HL-60/S4 treated with retinoic acid at 250 ng/mL for 4 days and 3 days (cell line): ENCODE measurements around the gene DAND5.

Experiments used
- in situ Hi-C: fragments of 300-500 bp; cut with MboI; formaldehyde crosslinking; loops from 2 replicates; pipeline ENCODE4 v1.7.0; 2022; ENCODE audit warnings: low sequenced_read_pairs

DAND5 gene

DNA sequence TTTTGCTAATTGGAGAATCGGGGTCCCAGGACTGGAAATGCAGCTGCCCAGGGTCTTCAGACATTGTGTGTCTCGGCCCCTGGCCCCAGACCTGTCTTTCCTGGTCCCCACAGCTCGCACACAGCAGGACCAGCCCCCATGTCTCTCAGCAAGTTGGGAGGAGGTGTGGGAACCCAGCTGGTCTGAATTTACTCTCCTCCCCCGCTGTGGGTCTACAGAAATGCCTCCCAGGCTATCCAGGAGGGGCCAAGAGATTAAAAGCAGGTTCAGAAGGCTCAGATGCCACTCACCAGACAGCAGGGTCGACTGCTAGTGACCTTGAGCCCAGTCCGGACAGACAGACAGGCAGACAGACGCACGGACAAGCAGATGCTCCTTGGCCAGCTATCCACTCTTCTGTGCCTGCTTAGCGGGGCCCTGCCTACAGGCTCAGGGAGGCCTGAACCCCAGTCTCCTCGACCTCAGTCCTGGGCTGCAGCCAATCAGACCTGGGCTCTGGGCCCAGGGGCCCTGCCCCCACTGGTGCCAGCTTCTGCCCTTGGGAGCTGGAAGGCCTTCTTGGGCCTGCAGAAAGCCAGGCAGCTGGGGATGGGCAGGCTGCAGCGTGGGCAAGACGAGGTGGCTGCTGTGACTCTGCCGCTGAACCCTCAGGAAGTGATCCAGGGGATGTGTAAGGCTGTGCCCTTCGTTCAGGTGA lies at the start of gene DAND5:
DAND5 (plus strand) TSS at position 285 of the 697 bp plus-strand sequence; CDS start at position 370, 85 bp downstream.
- in situ Hi-C loops = no loop called here

DNA sequence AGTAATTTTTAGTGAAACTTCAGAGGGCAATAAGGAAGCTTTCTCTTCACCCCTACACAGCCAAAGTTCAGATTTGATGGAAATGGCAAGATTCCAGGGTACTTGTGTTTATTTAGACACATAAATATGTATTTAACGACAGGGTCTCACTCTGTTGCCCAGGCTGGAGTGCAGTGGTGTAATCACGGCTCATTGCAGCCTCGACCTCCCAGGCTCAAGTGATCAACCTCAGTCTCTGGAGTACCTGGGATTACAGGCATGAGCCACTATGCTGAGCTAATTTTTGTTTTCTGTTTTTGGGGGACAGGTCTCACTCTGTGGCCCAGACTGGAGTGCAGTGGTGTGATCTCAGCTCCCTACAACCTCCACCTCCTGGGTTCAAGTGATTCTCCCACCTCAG lies 48.3 kb upstream of the DAND5 start:
- in situ Hi-C loops = no loop called here

DNA sequence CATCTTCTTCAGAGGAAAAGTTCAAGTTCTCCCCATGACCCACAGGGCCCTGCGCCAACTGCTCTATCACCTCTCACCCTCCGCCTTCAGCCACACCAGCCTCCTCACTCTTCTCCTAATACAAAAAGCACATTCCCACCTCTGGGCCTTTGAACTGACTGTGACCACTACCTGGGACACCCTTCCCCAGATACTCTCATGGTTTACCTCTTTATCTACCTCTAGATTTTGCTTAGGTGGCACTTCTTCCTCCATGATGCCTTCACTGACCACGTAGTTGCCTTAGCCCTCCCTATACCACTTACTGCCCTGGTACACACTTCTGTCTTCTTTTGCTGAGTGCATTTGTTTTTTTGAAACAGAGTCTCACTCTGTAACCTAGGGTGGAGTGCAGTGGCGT lies 46.4 kb upstream of the DAND5 start:
- in situ Hi-C loops = no loop called here

GRCh38 chr19:12924621-12925310 lies 44.6 kb upstream of the DAND5 start:
- in situ Hi-C loops = no loop called here

- in situ Hi-C loops = no loop called here
These were observed 39.3 kb upstream of the DAND5 start for GRCh38 chr19:12930002-12930645.

- in situ Hi-C loops = no loop called here
These were observed 36.7 kb upstream of the DAND5 start for GRCh38 chr19:12932392-12933286.

DNA sequence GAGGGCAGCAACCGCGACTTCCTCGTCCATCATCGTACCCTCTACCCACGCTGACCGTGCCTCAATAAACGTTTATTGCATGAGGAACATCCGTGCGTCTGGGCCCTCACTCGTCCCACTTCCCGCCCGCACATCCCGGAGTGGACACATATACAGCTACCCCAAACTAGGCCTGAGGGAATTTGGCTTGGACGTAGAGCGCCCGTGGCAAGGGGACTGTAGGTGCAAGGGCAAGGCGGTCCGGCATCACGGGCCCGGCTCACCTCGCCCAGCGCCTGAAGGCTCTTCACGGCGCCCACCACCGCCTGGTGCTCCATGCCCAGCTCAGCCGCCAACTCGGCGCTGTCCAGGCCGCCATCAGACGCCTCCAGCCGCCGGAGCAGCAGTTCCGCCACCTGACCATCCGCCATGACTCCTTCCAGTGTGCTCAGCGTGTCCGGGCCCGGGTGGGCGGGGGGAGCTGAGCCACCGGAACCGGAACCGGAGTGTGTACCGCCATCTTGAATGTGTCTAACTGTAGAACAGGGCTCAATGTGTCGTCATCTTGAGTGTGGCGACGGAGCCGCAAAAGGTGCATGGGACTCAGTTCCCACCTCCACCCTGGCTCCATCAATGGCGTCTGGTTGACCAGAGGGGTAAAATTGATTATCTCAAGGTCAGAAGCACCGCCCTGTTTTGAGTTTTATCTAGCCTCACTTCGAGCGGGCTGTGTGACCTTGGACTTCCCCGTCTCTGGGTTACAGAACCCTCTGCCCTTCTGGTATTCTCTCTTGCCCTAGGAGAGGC lies 35.9 kb upstream of the DAND5 start, which contains the start of gene FARSA:
FARSA (minus strand) TSS at position 425 of the 786 bp plus-strand sequence; CDS start at position 410, 15 bp downstream.
- in situ Hi-C loops = no loop called here

DNA sequence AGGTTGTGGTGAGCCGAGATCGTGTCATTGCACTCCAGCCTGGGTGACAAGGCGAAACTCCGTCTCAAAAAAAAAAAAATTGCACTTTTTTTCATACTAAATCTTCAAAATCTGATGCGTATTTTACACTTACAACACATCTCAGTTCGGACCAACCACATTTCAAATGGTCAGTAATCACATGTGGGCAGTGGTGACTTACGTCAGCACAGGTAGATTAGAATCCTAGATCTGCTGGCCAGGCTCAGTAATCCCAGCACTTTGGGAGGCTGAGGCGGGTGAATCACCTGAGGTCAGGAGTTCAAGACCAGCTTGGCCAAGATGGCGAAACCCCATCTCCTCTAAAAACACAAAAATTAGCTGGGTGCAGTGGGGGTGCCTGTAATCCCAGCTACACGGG lies 34.3 kb upstream of the DAND5 start:
- in situ Hi-C loops = no loop called here

GRCh38 chr19:12936582-12936981 lies 32.8 kb upstream of the DAND5 start:
- in situ Hi-C loops = no loop called here

- in situ Hi-C loops = no loop called here
These were observed 32.1 kb upstream of the DAND5 start for GRCh38 chr19:12937093-12937926.

DNA sequence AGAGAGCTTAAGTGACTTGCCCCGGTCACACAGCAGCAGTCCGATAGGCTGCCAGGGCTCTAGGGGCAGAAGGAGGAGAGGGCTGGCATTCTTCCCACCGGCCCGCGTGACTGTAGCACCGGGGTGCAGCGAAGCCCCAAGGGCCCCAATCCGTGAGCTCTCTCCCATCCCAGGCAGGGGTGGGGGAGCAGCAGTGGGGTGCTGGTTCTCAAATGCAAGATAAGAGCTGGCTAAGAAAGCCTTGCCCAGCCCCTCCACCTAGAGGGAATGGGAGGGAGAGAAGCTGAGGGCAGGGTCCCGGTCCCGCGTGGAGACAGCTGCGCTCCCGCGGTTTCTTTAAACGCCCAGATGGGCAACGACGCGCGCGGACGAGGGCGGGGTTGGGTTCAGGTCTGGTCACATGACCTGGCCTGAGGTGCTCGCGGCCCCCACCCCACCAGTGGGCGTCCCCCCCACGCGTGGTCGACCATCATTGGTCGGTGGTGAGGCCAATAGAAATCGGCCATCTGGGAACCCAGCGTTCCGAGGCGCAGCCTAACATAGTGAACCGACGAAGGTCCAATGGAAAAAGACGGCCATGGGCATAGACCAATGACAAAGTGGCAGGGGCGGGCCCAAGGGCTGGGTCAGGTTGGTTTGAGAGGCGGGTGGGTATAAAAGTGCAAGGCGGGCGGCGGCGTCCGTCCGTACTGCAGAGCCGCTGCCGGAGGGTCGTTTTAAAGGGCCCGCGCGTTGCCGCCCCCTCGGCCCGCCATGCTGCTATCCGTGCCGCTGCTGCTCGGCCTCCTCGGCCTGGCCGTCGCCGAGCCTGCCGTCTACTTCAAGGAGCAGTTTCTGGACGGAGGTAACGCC lies 31.2 kb upstream of the DAND5 start, which contains the start of gene CALR:
CALR (plus strand) TSS at position 683 of the 852 bp plus-strand sequence; CDS start at position 754, 71 bp downstream.
- in situ Hi-C loops = no loop called here

DNA sequence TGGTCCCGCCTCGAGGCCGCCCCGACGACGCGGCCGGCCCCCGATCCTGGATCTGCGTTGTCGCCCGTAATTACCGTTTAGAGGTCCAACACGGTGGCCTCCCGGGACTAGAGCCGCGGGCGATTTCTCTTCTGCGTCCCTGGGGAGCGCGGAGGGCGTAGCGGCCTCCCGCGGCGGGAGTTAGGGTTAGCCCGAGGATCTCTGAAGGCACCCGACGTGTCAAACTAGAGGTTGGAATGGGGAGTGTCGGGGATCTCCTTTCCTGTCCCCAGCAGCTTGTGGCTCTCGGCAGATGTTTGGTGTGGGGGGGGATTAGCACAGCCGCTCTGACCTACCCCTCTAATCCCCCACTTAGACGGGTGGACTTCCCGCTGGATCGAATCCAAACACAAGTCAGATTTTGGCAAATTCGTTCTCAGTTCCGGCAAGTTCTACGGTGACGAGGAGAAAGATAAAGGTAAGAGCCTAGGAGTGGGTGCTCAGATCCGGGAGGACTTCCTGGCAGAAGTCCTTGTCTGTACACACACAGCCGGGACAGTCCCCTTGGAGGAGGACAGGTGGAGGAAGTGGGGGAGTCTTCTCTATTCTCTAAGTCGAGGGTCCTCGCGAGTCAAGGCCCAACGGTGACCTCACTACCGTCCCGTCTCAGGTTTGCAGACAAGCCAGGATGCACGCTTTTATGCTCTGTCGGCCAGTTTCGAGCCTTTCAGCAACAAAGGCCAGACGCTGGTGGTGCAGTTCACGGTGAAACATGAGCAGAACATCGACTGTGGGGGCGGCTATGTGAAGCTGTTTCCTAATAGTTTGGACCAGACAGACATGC lies 30.4 kb upstream of the DAND5 start:
- in situ Hi-C loops = no loop called here

DNA sequence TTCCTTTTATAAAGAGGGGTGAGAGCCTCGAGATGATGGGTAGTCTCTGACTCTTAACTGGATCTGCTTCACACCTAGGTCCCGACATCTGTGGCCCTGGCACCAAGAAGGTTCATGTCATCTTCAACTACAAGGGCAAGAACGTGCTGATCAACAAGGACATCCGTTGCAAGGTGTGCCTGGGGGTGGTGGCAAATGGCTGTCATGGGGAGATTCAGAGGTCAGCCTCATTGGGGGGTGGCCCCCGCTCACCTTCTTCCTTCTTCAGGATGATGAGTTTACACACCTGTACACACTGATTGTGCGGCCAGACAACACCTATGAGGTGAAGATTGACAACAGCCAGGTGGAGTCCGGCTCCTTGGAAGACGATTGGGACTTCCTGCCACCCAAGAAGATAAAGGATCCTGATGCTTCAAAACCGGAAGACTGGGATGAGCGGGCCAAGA lies 29.4 kb upstream of the DAND5 start:
- in situ Hi-C loops = no loop called here

DNA sequence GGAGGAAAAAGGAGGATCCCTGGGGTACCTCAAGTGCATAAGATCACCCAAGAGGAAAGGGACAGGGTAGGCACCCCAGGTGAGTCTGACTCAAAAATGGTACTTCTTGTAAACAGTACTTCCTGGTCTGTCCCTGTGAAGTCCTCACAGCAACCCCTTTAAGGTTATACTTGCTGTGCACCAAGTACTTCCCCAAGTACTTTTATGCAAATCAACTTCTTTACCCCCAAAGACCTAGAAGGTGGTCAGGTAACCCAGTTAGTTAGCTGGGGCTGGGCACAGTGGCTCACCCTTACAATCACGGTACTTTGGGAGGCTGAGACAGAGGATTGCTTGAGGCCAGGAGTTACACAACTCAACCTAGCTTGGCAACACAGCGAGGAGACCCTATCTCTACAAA lies 28.5 kb upstream of the DAND5 start:
- in situ Hi-C loops = no loop called here

DNA sequence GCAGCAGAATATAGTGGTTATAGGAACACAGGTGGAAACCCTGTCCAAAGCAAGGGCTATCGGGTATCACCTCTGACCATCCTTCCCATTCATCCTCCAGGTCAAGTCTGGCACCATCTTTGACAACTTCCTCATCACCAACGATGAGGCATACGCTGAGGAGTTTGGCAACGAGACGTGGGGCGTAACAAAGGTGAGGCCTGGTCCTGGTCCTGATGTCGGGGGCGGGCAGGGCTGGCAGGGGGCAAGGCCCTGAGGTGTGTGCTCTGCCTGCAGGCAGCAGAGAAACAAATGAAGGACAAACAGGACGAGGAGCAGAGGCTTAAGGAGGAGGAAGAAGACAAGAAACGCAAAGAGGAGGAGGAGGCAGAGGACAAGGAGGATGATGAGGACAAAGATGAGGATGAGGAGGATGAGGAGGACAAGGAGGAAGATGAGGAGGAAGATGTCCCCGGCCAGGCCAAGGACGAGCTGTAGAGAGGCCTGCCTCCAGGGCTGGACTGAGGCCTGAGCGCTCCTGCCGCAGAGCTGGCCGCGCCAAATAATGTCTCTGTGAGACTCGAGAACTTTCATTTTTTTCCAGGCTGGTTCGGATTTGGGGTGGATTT lies 25.8 kb upstream of the DAND5 start:
- in situ Hi-C loops = no loop called here

GRCh38 chr19:12944104-12944674 lies 25.2 kb upstream of the DAND5 start:
- in situ Hi-C loops = no loop called here
